GM10248 (cell line): ENCODE results near the gene ANTXR1.

ENCODE experiments used
- CTCF ChIA-PET: fragments of 300-600 bp; sonication (Branson Sonifier 250); formaldehyde crosslinking; extraction: SDS; loops from one replicate; lab custom pipeline; 2021; ENCODE audit warnings: antibody characterized with exemption; lab: Yijun Ruan, JAX
- POLR2A ChIA-PET: fragments of 350-650 bp; sonication (Branson Sonifier 250); formaldehyde crosslinking; extraction: SDS; loops from one replicate; lab custom pipeline; 2020; ENCODE audit warnings: antibody characterized with exemption; lab: Yijun Ruan, JAX
- DNase-seq: peaks from one replicate; pipeline ENCODE4 v3.0.0; 2012; ENCODE audit errors: extremely low spot score
- TF ChIP-seq, protein P1 (sequence below): IDR thresholded peaks from 2 replicates; pipeline ENCODE4 v1.5.1; 2012; ENCODE audit warnings: mild to moderate bottlenecking, low read depth; ENCODE audit errors: extremely low read depth, missing control alignments, control extremely low read depth

ANTXR1 gene

DNA sequence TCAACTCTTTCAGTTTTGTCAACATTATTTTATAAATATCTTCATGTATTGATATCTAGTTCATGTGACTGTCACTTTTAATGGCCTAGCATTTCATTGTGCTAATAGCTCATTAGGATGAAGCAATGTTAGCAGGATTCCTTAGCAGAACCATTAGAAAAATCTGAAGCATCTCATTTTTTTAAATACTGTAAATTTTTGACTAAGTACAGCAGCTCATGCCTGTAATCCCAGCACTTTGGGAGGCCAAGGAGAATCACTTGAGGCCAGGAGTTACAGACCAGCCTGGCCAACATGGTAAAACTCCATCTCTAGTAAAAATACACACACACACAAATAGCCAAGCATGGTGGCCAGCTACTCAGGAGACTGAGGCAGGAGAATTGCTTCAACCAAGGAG, 15.6 kb upstream of the ANTXR1 start:
- TF ChIP-seq, protein P1, sequence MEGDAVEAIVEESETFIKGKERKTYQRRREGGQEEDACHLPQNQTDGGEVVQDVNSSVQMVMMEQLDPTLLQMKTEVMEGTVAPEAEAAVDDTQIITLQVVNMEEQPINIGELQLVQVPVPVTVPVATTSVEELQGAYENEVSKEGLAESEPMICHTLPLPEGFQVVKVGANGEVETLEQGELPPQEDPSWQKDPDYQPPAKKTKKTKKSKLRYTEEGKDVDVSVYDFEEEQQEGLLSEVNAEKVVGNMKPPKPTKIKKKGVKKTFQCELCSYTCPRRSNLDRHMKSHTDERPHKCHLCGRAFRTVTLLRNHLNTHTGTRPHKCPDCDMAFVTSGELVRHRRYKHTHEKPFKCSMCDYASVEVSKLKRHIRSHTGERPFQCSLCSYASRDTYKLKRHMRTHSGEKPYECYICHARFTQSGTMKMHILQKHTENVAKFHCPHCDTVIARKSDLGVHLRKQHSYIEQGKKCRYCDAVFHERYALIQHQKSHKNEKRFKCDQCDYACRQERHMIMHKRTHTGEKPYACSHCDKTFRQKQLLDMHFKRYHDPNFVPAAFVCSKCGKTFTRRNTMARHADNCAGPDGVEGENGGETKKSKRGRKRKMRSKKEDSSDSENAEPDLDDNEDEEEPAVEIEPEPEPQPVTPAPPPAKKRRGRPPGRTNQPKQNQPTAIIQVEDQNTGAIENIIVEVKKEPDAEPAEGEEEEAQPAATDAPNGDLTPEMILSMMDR, result no peak
- ChIA-PET POLR2A (no interaction called here), CTCF (no interaction called here)
- no peak for DNase-seq

DNA sequence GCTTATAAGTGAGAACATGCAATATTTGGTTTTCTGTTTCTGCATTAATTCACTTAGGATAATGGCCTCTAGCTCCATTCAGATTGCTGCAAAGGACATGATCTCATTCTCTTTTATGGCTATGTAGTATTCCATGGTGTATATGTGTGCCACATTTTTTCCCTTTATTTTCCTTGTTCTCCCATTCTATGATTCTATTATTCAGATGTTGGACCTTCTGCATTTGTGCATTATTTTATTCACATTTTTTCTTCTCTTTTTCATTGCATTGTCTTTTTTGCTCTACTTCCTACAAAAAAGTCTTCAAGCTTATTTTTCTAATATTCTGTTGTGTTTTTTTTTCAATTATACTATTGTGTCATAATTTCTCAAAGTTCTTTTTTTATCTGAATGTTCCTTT, 11.1 kb upstream of the ANTXR1 start:
- DNase-seq, result no peak
- ChIA-PET CTCF (interaction anchor here (1.2 kb wide), 1 partner anchor 9 kb away, joined by 4 read pairs; no protein-coding TSS in a partner anchor), POLR2A (no interaction called here)
- TF ChIP-seq, protein P1, result no peak

DNA sequence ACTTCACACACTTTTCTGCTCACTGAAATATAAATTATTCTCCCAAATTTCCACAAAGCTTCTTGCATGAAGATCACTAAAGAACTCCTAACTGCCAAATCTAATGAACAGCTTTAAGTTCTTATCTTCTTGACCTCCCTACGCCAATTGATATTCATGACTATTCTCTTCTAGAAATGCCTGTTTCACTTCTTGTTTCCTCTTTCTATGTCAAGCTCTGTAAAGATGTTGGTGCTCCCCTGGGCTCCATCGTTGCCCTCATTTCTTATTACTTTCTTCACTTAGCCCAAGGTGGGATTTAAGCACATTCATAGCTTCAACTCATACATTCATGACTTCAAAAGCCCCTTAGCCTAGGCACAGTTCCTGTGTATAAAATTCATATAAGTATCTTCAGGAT, 9.2 kb upstream of the ANTXR1 start:
- POLR2A ChIA-PET, result no interaction called here
- no peak for DNase-seq
- CTCF ChIA-PET, result interaction anchor here (0.7 to 1.4 kb wide), 2 partner anchors 11 to 540 kb away, joined by 3 read pairs; no protein-coding TSS in a partner anchor
- TF ChIP-seq, protein P1, result no peak

DNA sequence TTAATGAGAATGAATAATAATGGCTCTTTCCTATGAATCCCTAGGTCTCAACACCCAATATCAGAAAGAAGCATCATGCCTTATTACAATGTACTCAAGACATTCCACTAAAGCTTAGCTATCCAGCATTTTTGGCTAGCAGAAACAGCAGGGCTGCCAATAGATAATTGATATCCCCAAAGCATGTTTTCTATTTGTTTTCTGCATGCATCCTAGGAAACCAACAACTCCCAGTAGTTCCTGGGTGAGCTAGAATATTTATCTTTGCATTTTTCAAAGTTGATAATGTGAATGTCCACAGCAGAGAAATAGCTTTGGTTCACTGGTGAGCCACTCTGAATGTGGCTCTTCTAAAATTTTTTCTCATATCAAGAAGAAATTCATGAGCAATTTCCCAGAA, 5.8 kb upstream of the ANTXR1 start:
- CTCF ChIA-PET, result no interaction called here

DNA sequence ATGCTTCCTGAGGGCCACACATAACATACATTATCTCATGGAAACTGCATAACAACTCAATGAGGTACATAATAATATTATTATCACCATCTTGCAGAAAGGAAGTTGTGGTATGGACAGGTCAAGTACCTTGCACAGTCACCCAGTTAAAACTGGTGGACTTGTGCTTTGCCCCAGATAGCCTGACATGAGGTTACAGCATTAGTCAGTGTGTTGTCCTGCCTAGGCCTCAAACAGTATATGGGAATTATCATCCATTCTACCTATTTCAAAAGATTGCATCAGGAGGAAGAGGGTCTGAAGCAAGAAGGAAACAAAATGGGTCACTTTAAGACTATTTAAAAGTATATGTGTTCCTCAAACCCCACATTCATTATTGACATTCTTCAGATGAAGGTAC, 5.4 kb upstream of the ANTXR1 start:
- TF ChIP-seq, protein P1, result no peak
- ChIA-PET POLR2A (no interaction called here), CTCF (no interaction called here)
- DNase-seq, result no peak

More for the DNA sequence above, 5.8 kb upstream of the ANTXR1 start:
- POLR2A ChIA-PET, result no interaction called here
- TF ChIP-seq, protein P1, result no peak
- no peak for DNase-seq

DNA sequence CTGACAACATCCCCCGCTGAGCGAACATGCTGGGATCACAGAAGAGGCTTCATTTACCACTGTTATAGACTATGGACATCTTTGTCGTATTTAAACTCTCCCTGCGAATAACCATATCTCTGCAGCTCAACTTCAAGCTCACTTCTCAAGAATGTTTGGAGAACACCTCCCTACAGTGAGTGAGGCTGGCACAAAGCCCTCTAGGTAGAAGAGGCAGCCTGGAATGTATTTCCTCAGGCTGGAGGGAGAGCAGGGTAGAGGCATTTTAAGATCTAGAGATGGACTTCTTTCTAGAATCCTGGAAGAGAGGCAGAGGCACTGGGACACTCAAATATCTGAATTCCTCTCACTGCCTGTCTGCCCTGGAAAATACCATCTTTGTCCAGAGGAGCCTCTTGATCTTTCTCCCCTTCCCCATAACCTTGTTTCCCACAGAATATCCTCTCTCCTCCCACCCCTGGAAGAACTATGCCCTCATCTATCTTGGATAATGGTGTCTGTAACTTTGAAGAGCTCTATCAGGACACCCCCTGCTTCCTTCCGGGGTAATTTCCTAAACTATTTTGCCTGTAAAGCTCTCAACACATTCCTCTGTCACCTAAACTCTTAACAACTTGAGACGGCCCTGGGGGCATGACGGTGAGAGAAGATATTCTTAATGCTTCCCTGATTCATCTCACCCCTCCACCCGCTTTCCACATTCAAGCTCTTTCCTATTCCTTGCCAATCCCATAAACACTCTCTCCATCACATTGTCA, 2.4 kb upstream of the ANTXR1 start:
- ChIA-PET CTCF (interaction anchor here (0.9 kb wide), 2 partner anchors 17 to 67 kb away, joined by 3 to 4 read pairs; no protein-coding TSS in a partner anchor), POLR2A (no interaction called here)
- DNase-seq, result no peak
- TF ChIP-seq, protein P1, result no peak
